ENCODE results near the gene KLF6. TPM values are rescaled to one million over a fixed set of nuclear protein-coding genes. Genes with fewer than 3 reads are reported as not detected.
A peak's percentile ranks its signal among the peaks of the same experiment; 100 is the strongest.

KLF6 gene
- total and polyA plus RNA-seq, 2 of the 4 experiments (the other 2 are of a cell fraction), result 69.0 to 123 TPM

- CTCF ChIA-PET, result no interaction called here
- ATAC-seq (ENCODE audit: low read depth) (no peak), DNase-seq (no peak)
- H3K4me2 ChIP-seq (ENCODE audit: low read depth, low read length), result no peak overlapping the region
- in situ Hi-C loops (cut with MboI; ENCODE audit: low sequenced_read_pairs), result no loop called here
- no peaks in the 10 kb centered on the region for H4K20me1 ChIP-seq (ENCODE audit: insufficient read depth, low read length)
- no peak overlapping the region for H3K27ac ChIP-seq (ENCODE audit: insufficient read depth, low read length)
- H3K9me1 ChIP-seq (ENCODE audit: insufficient read depth, low read length), result peaks cover 20% of the 10 kb centered on the region
- no peak overlapping the region for H2AK5ac ChIP-seq (ENCODE audit: low read depth, low read length)
- no peak overlapping the region for H3K4me3 ChIP-seq (ENCODE audit: insufficient read depth, low read depth, low read length)
- no peak overlapping the region; the same call in 2 of the 3 replicates for H2BK15ac ChIP-seq (ENCODE audit: low read depth, low read length)
- dilution Hi-C loops (cut with HindIII; ENCODE audit: low sequenced_read_pairs, unreplicated experiment), result no loop called here
- POLR2A ChIA-PET (ENCODE audit: unreplicated experiment), result no interaction called here
- H3K27me3 ChIP-seq (ENCODE audit: control insufficient read depth, insufficient read depth, low read length), result no peaks in the 10 kb centered on the region
- H3K9ac ChIP-seq (ENCODE audit: low read depth, low read length), result no peak overlapping the region
- no peak overlapping the region for H2BK120ac ChIP-seq (ENCODE audit: low read depth, low read length)
- H3K23ac ChIP-seq (ENCODE audit: low read depth, low read length), result no peak overlapping the region
- peak overlapping the region; percentile 20; the same call in 1 of the 2 replicates for H3K4ac ChIP-seq (ENCODE audit: low read depth, low read length)
- no peak overlapping the region for H3K56ac ChIP-seq (ENCODE audit: extremely low read depth, insufficient read depth, low read length)
- no CpG with 5 or more reads among the region's 5 CpGs for WGBS, 2 experiments (ENCODE audit: extremely low coverage in 2 of 2, insufficient read length in 1 of 2)
- no peak overlapping the region for H4K8ac ChIP-seq (ENCODE audit: low read depth in 2 of 2, low read length in 2 of 2)
- intact Hi-C loops (cut with micrococcal nuclease), result no loop called here
- no peaks in the 10 kb centered on the region for H3K9me3 ChIP-seq (ENCODE audit: control insufficient read depth, insufficient read depth, low read length)
- no peak overlapping the region for H2AK9ac ChIP-seq (replicated peaks; ENCODE audit: low read depth, low read length, poor library complexity)
- no peak overlapping the region for H4K91ac ChIP-seq (ENCODE audit: insufficient read depth, low read depth, low read length)
- H2BK20ac ChIP-seq (ENCODE audit: low read depth, low read length), result no peak overlapping the region; the same call in 1 of the 2 replicates
- no peak overlapping the region for H4K5ac ChIP-seq (ENCODE audit: low read depth, low read length)
- peaks cover 19% of the 10 kb centered on the region for H3K4me1 ChIP-seq (ENCODE audit: control insufficient read depth, insufficient read depth, low read length)
- TF ChIP-seq RAD21 (IDR thresholded peaks at IDR 0.05; ENCODE audit: low read length), result no peak
- TF ChIP-seq MAFK (IDR thresholded peaks at IDR 0.05; ENCODE audit: low read depth, low read length), result peak; percentile 40; the same call in 1 of the 2 replicates
- H3K79me1 ChIP-seq (ENCODE audit: low read depth in 1 of 2, low read length in 2 of 2), result peaks cover 2 to 25% of the 10 kb centered on the region in 2 experiments; a peak in 2 of 4 replicates
- H3K14ac ChIP-seq (replicated peaks; ENCODE audit: low read depth, low read length), result no peak overlapping the region; the same call in 1 of the 2 replicates
- no peak overlapping the region for H2AFZ ChIP-seq (replicated peaks; ENCODE audit: low read length, poor library complexity)
- BruUV-seq (replicated peaks), result no TSS peak
- no peak overlapping the region; the same call in 1 of the 2 replicates for H3K18ac ChIP-seq (ENCODE audit: low read depth, low read length)
- no peaks in the 10 kb centered on the region for H3K36me3 ChIP-seq (ENCODE audit: control insufficient read depth, insufficient read depth, low read length)
- no peak overlapping the region for H2BK5ac ChIP-seq (ENCODE audit: low read depth, low read length, poor library complexity, severe bottlenecking)
These were observed 47.2 kb upstream of the KLF6 start for GRCh38 chr10:3832022-3832786.
